HG03196 (cell line): ENCODE results near the gene MOK.
"Not testable (repeated sequence)": the region's sequence is repeated elsewhere in the genome, so short reads cannot be mapped to it uniquely, and the experiment has no call there.

ENCODE experiments used
- ATAC-seq: cut with Tn5 transposase; IDR thresholded peaks from one replicate; pipeline ENCODE4 v1.9.1; 2021; ENCODE audit not compliant: unreplicated experiment

The MOK gene

DNA sequence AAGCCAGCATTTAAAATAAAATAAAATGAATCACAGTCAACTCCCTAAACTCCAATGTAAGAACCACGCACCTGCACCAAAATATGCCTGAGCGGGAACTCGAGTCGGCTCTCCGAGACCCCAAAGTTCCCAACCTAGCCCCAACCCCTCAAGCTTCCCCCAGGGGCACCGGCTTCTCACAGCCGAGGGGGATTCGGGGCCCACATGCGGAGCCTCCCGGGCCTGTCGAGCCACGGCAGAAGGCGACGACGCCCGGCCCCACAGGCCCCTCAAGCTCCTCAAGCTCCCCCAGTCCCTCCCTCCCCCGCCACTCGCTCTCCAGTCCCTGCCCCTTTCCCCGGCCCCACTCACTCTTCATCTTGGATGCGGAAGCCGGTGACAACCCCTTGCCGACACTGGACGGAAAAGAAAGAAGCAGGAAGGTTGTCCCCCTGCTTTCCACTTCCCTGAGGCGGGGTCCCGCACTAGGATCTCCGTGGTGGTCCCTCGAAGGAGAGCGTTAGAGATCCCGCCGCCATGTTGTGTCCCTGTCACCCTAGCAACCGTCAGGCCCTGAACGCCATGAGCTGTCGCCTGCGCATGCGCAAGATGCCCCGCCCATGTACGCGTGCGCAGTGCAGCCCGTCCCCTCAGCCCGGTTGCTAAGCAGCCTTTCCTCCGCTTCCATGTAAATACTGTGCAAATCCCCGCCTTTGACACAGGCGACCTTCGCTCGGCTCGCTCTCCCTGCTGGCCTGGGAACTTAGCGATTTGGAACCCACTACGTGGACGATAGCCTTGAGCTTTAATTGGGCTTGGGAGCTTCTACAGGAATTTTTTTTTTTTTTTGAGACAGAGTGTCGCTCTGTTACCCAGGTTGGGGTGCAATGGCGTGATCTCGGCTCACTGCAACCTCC, at the start of gene MOK:
MOK (minus strand) TSS at position 554 of the 896 bp plus-strand sequence; CDS start at position 358, 196 bp downstream.
- ATAC-seq = peak; percentile 92

- no peak for ATAC-seq
Observed at GRCh38 chr14:102353126-102353619, 48.2 kb upstream of the MOK start.

- ATAC-seq = no peak
Observed at GRCh38 chr14:102352213-102352612, 47.2 kb upstream of the MOK start.

GRCh38 chr14:102351593-102351992, 46.6 kb upstream of the MOK start:
- not testable (repeated sequence) for ATAC-seq

DNA sequence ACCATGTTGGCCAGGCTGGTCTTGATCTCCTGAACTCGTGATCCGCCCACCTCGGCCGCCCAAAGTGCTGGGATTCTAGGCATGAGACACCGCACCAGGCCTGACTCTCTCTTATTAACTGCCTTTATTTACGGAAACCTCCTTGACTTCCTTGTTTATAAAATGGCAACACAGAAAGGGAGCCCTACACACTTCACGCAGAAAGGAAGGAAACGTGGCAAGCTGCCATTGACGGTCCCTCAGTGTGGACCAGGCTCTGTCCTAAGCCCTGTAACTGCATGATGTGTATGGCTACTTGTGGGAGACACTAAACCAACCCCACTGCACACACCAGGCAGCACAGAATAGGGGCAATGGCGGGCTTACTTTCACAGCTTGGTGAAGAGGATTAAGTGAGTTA, 46.1 kb upstream of the MOK start:
- no peak for ATAC-seq

DNA sequence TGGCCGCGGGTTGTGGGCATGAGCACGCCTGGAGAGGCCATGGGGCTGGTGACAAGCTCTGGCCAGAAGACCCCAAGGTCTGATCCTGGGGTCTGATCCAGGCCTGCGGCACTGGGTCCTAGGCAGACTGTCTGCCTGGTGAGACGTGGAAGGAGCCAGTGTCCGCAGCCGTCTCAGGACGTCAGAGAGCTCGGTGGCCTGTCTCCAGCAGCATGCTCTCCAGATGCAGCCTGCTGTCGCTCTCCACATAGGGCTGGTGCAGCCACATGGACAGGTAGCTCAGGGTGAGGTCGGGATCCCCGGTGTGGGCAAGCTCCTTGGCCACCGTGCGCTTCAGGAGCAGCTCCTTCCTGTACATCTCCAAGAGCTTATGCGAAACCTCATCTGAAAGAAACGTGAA, 43.4 kb upstream of the MOK start:
- ATAC-seq = no peak

DNA sequence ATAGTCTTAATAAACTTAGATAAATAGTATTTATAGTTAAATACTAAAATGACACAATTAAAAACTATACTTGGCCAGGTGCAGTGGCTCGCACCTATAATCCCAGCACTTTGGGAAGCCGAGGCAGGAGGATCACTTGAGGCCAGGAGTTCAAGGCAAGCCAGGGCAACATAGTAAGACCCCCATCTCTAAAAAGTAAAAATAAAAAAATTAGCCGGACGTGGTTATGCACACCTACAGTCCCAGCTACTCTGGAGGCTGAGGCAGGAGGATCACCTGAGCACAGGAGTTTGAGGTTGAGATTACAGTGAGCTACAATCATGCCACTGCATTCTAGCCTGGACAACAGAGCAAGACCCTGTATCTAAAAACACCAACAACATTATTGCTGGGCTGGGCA, 41.7 kb upstream of the MOK start:
- no peak for ATAC-seq

- no peak for ATAC-seq
Observed at GRCh38 chr14:102345232-102345631, 40.3 kb upstream of the MOK start.

DNA sequence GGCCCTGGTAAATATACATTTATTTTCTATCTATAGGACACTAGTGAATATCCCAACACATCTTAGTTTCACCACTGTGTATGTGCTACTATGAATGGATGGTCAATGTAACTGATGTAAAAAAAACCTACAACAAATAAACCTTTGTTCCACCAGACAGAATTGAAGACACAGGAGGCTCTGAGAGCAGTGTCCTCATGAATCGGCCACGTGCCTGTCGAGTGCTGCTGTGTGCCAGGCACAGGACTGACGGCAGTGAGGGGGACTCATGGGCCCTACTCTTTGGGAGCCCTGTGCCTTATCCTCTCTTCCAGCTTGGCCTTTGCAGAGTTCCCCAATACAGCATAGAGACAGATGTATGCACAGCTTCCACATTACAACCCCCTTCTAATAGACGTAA, 39.5 kb upstream of the MOK start:
- ATAC-seq = no peak

DNA sequence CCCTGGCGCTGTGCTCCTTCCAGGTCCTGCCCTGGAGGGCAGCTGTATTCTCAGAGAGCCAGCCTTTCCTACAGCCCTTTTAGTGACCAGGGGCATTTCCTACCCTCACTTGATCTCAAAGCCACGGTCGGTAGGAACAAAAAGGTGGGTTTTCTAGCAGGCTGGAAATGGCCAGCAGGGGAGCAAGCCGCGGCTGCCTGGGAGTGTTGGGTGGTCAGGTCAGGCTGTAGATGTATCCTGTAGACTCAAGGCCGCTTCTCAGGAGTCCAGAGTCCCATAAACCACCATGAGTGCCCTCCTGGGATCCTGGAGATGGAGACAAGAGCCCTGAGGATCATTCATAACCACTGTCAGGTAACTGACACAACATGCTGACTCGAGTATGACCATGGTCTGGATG, 39.1 kb upstream of the MOK start:
- ATAC-seq = no peak

- no peak for ATAC-seq
Observed at GRCh38 chr14:102342238-102342637, 37.3 kb upstream of the MOK start.

DNA sequence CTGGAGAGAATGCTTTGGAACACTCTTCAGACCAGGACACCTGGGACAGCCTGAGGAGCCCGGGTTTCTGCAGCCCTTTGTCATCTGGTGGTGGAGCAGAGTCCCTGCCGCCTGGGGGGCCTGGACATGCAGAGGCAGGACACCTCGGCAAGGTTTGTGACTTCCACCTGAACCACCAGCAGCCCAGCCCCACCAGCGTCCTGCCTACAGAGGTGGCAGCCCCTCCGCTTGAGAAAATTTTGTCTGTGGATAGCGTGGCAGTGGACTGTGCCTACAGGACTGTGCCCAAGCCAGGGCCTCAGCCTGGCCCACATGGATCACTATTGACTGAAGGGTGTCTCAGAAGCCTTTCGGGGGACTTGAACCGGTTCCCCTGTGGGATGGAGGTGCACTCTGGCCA, 36.6 kb upstream of the MOK start:
- no peak for ATAC-seq

GRCh38 chr14:102338724-102339123, 33.8 kb upstream of the MOK start:
- no peak for ATAC-seq

DNA sequence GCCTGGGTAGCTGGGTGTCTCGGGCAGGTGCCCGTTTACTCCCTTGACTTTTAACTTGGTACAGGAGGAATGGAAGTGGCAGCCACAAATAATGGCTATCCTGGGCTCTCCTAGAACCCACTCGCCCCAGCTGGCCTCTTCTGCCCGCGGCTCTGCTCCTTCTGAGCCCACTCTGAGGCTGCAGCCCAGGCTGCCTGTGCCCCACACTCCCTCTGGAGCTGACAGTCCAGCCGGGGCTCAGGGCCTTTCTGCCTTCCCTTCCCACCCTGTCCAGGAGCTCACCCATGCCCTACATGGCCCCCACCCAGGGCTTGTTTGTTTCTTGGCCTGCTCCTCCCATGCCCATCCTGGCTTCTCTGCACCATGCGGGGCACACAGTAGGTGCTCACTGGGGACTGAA, 30.2 kb upstream of the MOK start:
- ATAC-seq = no peak

- ATAC-seq = no peak
Observed at GRCh38 chr14:102333795-102334705, 29.1 kb upstream of the MOK start.

DNA sequence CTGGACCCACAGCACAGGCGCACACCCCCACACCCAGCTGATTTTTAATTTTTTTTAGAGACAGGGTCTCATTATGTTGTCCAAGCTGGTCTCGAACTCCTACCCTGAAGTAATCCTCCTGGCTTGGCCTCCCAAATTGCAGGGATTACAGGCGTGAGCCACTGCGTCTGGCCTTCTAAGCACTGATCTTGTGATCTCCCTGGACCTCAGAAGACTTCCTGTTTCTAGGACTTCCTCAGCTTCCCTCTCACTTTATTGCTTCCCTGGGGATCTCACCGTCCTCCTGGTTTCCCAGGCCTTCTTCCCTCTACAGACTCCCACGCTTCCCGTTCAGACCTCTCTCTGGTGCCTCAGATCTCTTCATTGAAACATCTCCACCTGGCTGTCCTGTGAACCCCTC, 28.4 kb upstream of the MOK start:
- no peak for ATAC-seq

- no peak for ATAC-seq
Observed at GRCh38 chr14:102330806-102331205, 25.8 kb upstream of the MOK start.

GRCh38 chr14:102329381-102329780, 24.4 kb upstream of the MOK start:
- not testable (repeated sequence) for ATAC-seq

GRCh38 chr14:102326583-102326982, 21.6 kb upstream of the MOK start:
- no peak for ATAC-seq

- ATAC-seq = no peak
Observed at GRCh38 chr14:102325791-102326345, 20.9 kb upstream of the MOK start.

DNA sequence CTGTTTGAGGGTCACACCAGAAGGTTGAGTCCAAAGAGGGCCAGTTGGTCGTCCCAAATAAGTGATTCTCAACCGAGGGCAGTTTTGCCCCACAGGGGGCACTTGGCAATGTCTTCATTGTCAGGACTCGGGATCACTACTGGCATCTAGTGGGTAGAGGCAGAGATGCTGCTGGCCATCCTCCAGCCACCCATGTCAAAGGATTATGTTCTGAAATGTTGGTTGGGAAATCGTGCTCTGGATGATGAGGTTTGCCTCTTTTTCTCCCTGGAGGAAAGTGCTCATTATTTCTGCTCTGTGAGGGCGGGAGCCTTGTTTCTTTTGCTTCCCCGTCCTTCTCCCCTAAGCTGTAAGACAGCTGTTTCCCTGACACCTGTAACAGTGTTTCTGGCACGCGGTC, 18.1 kb upstream of the MOK start:
- ATAC-seq = no peak
